GM18873 (cell line): ENCODE measurements around the gene FBXO15.

ENCODE experiments used
- ATAC-seq: cut with Tn5 transposase; IDR thresholded peaks from one replicate; pipeline ENCODE4 v1.9.1; 2021; ENCODE audit warnings: mild to moderate bottlenecking, moderate library complexity, moderate number of reproducible peaks; ENCODE audit not compliant: unreplicated experiment, low FRiP score

The FBXO15 gene

DNA sequence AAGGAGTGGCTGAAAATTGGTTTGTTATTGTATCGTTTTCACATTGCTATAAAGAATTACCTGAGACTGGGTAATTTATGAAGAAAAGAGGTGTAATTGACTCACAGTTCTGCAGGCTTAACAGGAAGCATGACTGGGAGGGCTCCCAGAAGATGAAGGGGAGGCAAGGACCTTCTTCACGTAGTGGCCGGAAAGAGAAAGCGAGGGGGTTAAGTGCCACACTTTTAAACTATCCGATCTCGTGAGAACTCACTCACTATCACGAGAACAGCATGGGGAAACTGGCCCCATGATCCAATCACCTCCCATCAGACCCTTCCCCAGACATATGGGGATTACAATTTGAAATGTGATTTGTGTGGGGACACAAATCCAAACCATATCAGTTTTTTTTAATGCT is 81.6 kb downstream of the FBXO15 start:
- ATAC-seq = no peak

- ATAC-seq = no peak
Observed at GRCh38 chr18:74065366-74065765, 82.3 kb downstream of the FBXO15 start.

- ATAC-seq = no peak
Observed at GRCh38 chr18:74064510-74064909, 83.1 kb downstream of the FBXO15 start.

DNA sequence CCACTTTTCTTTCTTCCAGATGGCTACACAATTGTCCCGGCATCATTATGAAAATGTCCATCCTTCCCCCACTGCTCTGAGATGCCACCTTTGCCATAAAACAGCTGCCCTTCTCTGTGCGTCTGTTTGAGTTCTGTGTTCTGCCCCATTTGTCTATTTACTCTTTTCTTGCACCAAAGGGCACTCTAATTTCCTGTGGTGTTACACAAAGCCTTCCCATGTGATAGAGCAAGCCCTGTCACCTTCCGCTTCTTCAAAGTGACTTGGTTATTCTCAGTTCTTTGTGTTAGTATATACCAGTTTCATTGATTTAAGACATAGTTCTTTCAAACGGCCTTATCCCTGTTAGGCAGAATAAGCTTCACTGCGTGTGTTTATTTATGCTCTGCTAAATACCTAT is 84.1 kb downstream of the FBXO15 start:
- no peak for ATAC-seq

- no peak for ATAC-seq
Observed at GRCh38 chr18:74063023-74063422, 84.6 kb downstream of the FBXO15 start.

DNA sequence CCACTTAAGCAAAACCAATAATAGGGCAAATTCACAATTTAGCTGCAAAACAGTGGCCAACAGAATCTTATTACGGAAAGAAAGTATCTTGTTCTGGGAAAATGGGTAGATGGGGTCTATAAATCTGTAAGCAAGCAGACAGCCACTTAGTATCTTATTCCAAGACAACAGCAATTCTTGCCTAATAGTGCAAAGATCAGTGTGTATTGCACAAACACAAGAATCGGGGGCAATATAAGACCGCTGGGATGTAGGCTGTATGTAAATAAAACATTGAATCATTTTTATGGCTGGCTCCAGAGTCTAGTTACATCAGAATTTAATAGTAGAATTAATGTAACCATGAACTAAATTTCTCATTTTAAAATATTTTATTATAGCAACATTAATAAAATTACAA is 85.6 kb downstream of the FBXO15 start:
- no peak for ATAC-seq

GRCh38 chr18:74060579-74060978 is 87.1 kb downstream of the FBXO15 start:
- ATAC-seq = no peak

GRCh38 chr18:74050807-74051206 is 96.8 kb downstream of the FBXO15 start:
- no peak for ATAC-seq

GRCh38 chr18:74040459-74041332 is 106.9 kb downstream of the FBXO15 start:
- ATAC-seq = peak; percentile 56

DNA sequence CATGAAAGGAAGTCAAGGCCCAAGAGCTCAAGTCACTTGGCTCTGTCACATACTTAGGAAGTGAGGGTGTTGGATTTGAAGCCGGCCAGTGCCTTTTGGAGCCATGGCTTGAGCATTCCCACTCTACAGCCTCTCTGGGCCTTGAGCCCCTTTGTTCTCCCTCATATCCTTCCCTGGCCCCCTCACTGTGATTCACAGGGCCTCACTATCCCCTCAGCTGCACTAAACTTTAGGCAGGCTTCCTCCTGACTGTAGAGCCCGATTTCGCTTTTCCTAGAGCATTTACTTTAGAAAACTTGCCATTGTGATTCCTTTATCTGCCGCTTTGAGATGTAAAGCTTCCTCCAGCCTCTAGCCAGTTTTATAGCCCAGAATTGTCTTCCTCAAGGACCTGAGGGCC is 107.6 kb downstream of the FBXO15 start:
- no peak for ATAC-seq

DNA sequence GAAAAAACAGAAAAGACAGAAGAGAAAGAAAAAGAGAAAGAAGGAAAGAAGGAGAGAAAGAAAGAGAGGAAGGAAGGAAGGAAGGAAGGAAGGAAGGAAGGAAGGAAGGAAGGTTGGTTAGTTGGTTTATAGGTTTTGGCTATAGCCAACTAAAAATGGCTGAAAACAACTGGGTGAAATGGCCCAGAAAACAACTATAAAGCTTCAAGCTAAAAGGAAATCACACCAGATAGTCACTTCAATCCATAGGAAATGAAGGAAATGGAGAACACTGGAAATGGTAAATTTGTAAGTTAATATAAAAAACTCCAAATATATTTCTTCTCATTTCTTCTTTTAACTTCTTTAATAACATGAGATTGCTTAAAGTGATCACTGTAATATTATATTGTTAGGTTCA is 118.5 kb downstream of the FBXO15 start:
- no peak for ATAC-seq
